ENCODE results near the gene HS2ST1.

DNA sequence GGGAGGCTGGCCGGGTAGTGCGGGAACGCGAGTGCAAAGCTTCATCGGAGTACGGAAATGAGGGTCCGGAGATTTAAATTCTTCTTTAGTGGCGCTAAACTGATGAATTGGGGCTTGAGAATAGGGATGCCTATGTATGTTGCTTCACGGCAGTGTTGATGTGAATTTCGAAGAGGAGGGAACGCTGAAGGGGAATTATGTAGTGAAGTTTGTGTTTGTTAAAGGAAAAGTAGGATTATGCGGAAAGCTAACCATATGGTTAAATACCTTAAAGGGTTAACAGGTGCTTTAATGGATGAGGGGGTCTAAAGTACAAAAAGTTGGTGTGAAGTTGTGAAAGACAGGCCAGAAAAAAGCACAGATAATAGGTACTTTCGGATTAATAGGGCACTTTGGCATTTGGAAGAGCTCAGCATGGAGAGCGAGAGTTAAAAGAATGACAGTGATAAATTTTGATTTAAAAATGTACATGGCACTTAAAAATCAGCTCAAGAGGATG lies 1.4 kb downstream of the HS2ST1 start:
- TF ChIP-seq EZH2 (IDR thresholded peaks at IDR 0.05; ENCODE audit: insufficient read depth, poor library complexity, severe bottlenecking) = no peak
- TF ChIP-seq EZH2phosphoT487 (IDR thresholded peaks at IDR 0.05; ENCODE audit: insufficient read depth, low read depth) = no peak

All from GM23248 (cell line).